Keratinocyte (primary cell): ENCODE measurements around the gene HLA-B. TPM values are rescaled to one million over a fixed set of nuclear protein-coding genes. Genes with fewer than 3 reads are reported as not detected.

Source experiments
- DNase-seq: peaks from one replicate; pipeline ENCODE4 v3.0.0-alpha.2; 2011; ENCODE audit warnings: low read depth, missing footprints, low spot score
- FAIRE-seq: peaks from 2 replicates; lab custom pipeline; 2011; peaks lifted over from hg19 to GRCh38; lab: Jason Lieb, UNC
- H2AFZ ChIP-seq: 2 replicates; pipeline ENCODE4 v1.6.0; 2012; ENCODE audit warnings: low read length, control low read depth, inconsistent platforms; ENCODE audit not compliant: control insufficient read depth
- H3K27ac ChIP-seq: 2 replicates; pipeline ENCODE4 v1.5.1; 2011; ENCODE audit warnings: low read length; ENCODE audit not compliant: control insufficient read depth, insufficient read depth
- H3K27me3 ChIP-seq: 3 replicates; pipeline ENCODE4 v1.6.0; 2011; ENCODE audit warnings: low read length; ENCODE audit not compliant: control insufficient read depth, insufficient read depth; ENCODE audit errors: extremely low read depth
- H3K36me3 ChIP-seq, 2 experiments: 2 replicates in 1 of 2; 3 replicates in 1 of 2; pipeline ENCODE4 v1.5.1; 2011; ENCODE audit warnings: low read length in 2 of 2, mild to moderate bottlenecking in 1 of 2; ENCODE audit not compliant: control insufficient read depth in 2 of 2, insufficient read depth in 2 of 2; ENCODE audit errors: extremely low read depth in 1 of 2
- H3K4me1 ChIP-seq: 3 replicates; pipeline ENCODE4 v1.5.1; 2011; ENCODE audit warnings: low read length; ENCODE audit not compliant: control insufficient read depth, insufficient read depth; ENCODE audit errors: extremely low read depth
- H3K4me2 ChIP-seq: 3 replicates; pipeline ENCODE4 v1.6.0; 2011; ENCODE audit warnings: low read depth, low read length; ENCODE audit not compliant: control insufficient read depth, insufficient read depth; ENCODE audit errors: extremely low read depth
- H3K4me3 ChIP-seq, 3 experiments: fragments of 200-600 bp in 1 of 3; sonication (generic) in 1 of 3; 2 replicates in 2 of 3; 3 replicates in 1 of 3; pipeline ENCODE4 v1.5.1; 2011 to 2016; ENCODE audit warnings: low read length in 3 of 3, mild to moderate bottlenecking in 3 of 3, control low read depth in 2 of 3, inconsistent platforms in 1 of 3, low read depth in 1 of 3, mixed read lengths in 1 of 3, mixed run types in 1 of 3, moderate library complexity in 1 of 3; ENCODE audit not compliant: control insufficient read depth in 2 of 3, insufficient read depth in 2 of 3; ENCODE audit errors: extremely low read depth in 1 of 3
- H3K79me2 ChIP-seq: 2 replicates; pipeline ENCODE4 v1.6.0; 2012; ENCODE audit warnings: low read length; ENCODE audit not compliant: control insufficient read depth, insufficient read depth
- H3K9ac ChIP-seq: 3 replicates; pipeline ENCODE4 v1.6.0; 2011; ENCODE audit warnings: low read length; ENCODE audit not compliant: control insufficient read depth, insufficient read depth; ENCODE audit errors: extremely low read depth
- H3K9me1 ChIP-seq: 3 replicates; pipeline ENCODE4 v1.6.0; 2011; ENCODE audit warnings: low read length; ENCODE audit not compliant: control insufficient read depth, insufficient read depth; ENCODE audit errors: extremely low read depth
- H3K9me3 ChIP-seq: 2 replicates; pipeline ENCODE4 v1.5.1; 2012; ENCODE audit warnings: low read depth, low read length; ENCODE audit not compliant: control insufficient read depth
- H4K20me1 ChIP-seq: 3 replicates; pipeline ENCODE4 v1.6.0; 2011; ENCODE audit warnings: low read length; ENCODE audit not compliant: control insufficient read depth, insufficient read depth; ENCODE audit errors: extremely low read depth
- EZH2 ChIP-seq: IDR thresholded peaks from one replicate; pipeline ENCODE4 v1.6.1; 2012; ENCODE audit warnings: inconsistent platforms, mild to moderate bottlenecking, low read length, moderate library complexity
- dilution Hi-C: fragments of 300-500 bp; cut with MboI; formaldehyde crosslinking; loops from one replicate; pipeline ENCODE4 v1.7.0; 2020; ENCODE audit warnings: low sequenced_read_pairs; ENCODE audit not compliant: extremely low pct_ligation_motif_present
- polyA plus RNA-seq, 5 experiments: library from polyadenylated mRNA; depleted of rRNA in 3 of 5; stranded (reverse) in 3 of 5; stranded (forward) in 1 of 5; unstranded in 1 of 5; fragments of >200 nt; gene quantifications; 1 replicate in 1 of 5; 2 replicates in 3 of 5; 3 replicates in 1 of 5; pipeline versions ENCODE4 v1.2.1 to v1.2.3, GENCODE V29; 2011 to 2012; ENCODE audit warnings: missing spikeins in 2 of 5, low read depth in 1 of 5, low replicate concordance in 1 of 5
- TF ChIP-seq, protein P1 (sequence below), 3 experiments: IDR thresholded peaks in 1 of 3; conservative IDR thresholded peaks in 1 of 3; optimal IDR thresholded peaks in 1 of 3; 2 replicates in 2 of 3; 3 replicates in 1 of 3; pipeline versions ENCODE3 to v1.5.1; 2011; ENCODE audit warnings: low read length in 3 of 3, mild to moderate bottlenecking in 3 of 3, moderate library complexity in 2 of 3, control low read depth in 1 of 3, inconsistent platforms in 1 of 3; ENCODE audit not compliant: insufficient read depth in 2 of 3; ENCODE audit errors: extremely low read depth in 1 of 3

Gene HLA-B
- polyA plus RNA-seq, 1 donor (not counting 4 experiments of a cell fraction or from before 2014, with no cell fraction given) = 265 TPM

DNA sequence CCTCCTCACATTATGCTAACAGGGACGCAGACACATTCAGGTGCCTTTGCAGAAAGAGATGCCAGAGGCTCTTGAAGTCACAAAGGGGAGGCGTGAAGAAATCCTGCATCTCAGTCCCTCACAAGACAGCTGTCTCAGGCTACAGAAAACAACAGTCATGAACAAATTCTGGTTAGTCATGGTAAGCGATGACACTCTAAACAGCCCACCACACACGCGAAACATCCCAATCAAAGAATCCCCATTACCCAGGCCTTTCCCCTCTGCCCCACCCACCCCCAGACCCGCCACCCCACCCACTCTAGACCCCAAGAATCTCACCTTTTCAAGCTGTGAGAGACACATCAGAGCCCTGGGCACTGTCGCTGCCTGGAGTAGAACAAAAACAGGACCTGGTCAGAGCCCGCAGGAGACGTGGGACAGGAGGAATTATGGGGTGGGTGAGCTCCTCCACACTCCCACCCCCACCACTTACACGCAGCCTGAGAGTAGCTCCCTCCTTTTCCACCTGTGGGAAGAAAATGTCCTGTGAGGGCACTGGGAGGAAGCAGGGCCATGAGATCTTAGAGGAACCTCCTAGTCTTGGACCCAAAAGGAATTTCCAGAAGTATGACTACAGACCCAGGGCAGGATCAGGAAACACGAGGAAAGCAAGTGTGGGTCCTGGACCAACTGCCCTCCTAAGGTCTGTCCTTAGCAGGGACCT, 2.7 kb downstream of the HLA-B start:
- no peak overlapping the region for H3K4me2 ChIP-seq
- H3K9me3 ChIP-seq = no peaks in the 10 kb centered on the region
- H2AFZ ChIP-seq = no peak overlapping the region
- no peaks in the 10 kb centered on the region for H3K79me2 ChIP-seq
- no peak for TF ChIP-seq EZH2
- TF ChIP-seq, protein P1, sequence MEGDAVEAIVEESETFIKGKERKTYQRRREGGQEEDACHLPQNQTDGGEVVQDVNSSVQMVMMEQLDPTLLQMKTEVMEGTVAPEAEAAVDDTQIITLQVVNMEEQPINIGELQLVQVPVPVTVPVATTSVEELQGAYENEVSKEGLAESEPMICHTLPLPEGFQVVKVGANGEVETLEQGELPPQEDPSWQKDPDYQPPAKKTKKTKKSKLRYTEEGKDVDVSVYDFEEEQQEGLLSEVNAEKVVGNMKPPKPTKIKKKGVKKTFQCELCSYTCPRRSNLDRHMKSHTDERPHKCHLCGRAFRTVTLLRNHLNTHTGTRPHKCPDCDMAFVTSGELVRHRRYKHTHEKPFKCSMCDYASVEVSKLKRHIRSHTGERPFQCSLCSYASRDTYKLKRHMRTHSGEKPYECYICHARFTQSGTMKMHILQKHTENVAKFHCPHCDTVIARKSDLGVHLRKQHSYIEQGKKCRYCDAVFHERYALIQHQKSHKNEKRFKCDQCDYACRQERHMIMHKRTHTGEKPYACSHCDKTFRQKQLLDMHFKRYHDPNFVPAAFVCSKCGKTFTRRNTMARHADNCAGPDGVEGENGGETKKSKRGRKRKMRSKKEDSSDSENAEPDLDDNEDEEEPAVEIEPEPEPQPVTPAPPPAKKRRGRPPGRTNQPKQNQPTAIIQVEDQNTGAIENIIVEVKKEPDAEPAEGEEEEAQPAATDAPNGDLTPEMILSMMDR (optimal IDR thresholded peaks at IDR 0.05 in 1 of 3, IDR thresholded peaks at IDR 0.05 in 1 of 3, conservative IDR thresholded peaks at IDR 0.05 in 1 of 3; ENCODE audit: extremely low read depth in 1 of 3, insufficient read depth in 2 of 3, low read length in 3 of 3) = no peak
- dilution Hi-C loops = no loop called here
- DNase-seq (no peak), FAIRE-seq (no peak)
- no peak overlapping the region for H3K9ac ChIP-seq
- H3K27ac ChIP-seq = no peak overlapping the region
- H3K36me3 ChIP-seq = peaks cover 0 to 7% of the 10 kb centered on the region in 2 experiments
- no peaks in the 10 kb centered on the region for H3K9me1 ChIP-seq
- H3K4me3 ChIP-seq = no peak overlapping the region
- H4K20me1 ChIP-seq = no peaks in the 10 kb centered on the region
- peaks cover 9% of the 10 kb centered on the region for H3K4me1 ChIP-seq
- peaks cover 21% of the 10 kb centered on the region for H3K27me3 ChIP-seq

DNA sequence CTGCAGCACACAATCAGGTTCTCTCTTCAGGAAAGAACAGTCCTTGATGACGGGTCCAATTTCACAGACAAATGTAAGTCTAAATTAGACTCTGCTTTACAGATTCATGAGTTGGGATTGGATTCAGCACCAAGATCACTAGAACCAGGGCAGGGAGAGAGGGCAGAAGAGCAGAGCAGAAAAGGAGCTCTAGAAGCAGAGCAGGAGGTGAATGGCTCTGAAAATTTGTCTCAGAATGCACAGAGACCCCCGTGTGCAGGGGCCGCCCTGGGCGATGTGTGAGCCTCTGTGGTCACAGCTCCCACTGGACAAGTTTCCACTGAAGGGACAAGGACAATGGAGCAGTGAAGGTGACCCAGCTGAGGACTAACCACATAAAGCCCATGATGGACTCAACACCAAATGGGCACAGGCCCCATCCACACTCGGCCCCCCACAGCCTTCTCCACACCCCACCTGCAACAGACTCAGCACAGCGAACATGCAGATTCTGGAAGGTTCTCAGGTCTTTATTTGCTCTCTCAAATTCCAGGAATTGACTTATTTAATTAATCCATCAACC, 3.5 kb downstream of the HLA-B start:
- Histone ChIP-seq H3K27me3 (peaks cover 19% of the 10 kb centered on the region), H3K4me1 (peaks cover 9% of the 10 kb centered on the region), H3K27ac (no peak overlapping the region), H3K36me3 (peaks cover 0 to 7% of the 10 kb centered on the region in 2 experiments), H3K79me2 (no peaks in the 10 kb centered on the region), H3K4me3 (no peak overlapping the region), H3K9me3 (no peaks in the 10 kb centered on the region), H3K9ac (no peak overlapping the region), H4K20me1 (no peaks in the 10 kb centered on the region), H3K9me1 (no peaks in the 10 kb centered on the region), H3K4me2 (no peak overlapping the region), H2AFZ (no peak overlapping the region)
- TF ChIP-seq, protein P1 (optimal IDR thresholded peaks at IDR 0.05 in 1 of 3, IDR thresholded peaks at IDR 0.05 in 1 of 3, conservative IDR thresholded peaks at IDR 0.05 in 1 of 3; ENCODE audit: extremely low read depth in 1 of 3, insufficient read depth in 2 of 3, low read length in 3 of 3) = no peak
- TF ChIP-seq EZH2 = no peak
- dilution Hi-C loops = no loop called here
- DNase-seq (no peak), FAIRE-seq (no peak)
